CD4-positive, alpha-beta T cell treated with Interleukin-4 for 1 hour (primary cell): ENCODE results near the gene MYLK.

Experiments used
- DNase-seq, 2 donors: peaks; one replicate each; pipeline ENCODE4 v3.0.0-alpha.2; 2020 to 2022

Gene MYLK

DNA sequence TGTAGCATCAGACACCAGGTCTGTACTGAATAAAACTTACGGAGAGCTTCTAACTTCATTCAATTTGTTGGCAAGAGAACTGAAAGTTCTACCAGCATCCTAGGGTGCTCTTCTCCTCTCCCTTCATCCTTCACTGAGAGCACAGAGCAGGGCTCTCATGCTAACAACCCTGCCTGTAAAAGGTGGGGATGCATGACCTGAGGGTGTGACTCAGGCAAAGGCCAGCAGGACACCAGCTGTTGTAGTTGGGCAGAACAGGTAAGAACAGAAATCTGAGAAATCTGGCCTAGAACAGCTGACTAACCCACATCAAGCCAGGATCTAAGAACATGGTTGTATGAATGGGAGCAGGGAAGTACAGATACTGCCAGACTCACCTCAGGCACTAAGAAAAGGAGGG, 64.2 kb downstream of the MYLK start:
- DNase-seq = no peak

DNA sequence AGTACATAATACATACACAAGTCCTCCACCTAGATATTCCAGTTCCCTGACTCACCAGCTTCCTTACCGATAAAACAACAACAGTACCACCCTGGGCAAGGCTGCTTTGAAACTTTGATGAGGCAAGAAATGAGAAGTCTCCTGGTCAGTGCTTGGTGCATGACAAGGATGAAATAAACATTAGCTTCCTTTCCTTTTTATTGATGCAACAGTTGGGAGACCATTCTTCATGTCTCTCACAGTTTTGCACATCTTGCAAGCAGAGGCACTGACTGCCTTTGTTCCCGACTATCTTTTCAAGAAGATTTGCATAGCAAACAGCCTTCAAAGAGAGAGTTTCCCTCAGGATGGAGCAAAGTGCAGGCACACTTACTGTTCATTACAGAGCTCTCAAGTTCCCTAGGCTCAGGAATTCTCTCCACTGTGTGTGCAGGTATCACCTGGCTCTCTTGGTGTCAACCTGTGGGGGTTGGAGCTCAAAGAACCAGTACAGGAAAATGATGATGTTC, 65.2 kb downstream of the MYLK start:
- no peak for DNase-seq

DNA sequence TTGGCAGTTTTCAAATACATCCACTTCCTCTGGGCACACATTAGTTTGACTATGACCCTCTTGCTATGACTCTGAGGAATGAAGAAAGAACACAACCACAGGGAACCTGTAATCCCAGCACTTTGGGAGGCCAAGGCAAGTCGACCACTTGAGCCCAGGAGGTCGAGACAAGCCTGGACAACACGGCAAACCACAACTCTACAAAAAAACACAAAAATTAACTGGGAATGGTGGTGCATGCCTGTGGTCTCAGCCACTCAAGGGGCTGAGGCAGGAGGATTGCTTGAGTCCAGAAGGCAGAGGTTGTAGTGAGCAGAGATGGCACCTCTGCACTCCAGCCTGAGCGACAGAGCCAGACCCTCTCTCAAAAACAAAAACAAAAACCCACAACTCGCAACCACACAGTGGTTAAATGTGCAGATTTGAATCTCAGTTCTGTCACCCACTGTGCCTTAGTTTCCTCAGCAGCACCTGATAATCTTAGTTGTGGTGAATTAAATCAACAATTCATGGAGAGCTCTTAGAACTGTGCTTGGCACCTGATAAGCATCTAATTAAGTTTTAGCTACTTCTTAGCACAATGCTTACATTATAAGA, 65.7 kb downstream of the MYLK start:
- no peak for DNase-seq

DNA sequence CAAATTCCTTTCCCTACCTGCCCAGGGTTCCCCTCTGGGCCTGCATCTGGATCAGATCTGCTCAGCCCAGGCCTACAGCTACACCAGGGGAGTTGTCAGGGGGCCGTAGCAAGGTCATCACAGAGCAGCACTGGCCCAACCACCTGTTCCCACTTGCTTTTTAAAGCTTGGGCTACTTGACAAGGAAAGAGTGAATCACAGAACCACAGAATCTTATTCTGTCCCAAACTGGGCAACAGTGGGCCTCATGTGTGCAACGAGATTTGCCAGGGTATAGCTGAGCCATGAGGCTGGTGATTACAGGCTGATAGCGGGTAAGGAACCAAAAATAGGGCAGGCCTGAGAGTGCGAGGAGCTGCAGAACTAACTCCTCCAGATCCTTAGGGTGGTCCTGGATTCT, 66.7 kb downstream of the MYLK start:
- no peak for DNase-seq

DNA sequence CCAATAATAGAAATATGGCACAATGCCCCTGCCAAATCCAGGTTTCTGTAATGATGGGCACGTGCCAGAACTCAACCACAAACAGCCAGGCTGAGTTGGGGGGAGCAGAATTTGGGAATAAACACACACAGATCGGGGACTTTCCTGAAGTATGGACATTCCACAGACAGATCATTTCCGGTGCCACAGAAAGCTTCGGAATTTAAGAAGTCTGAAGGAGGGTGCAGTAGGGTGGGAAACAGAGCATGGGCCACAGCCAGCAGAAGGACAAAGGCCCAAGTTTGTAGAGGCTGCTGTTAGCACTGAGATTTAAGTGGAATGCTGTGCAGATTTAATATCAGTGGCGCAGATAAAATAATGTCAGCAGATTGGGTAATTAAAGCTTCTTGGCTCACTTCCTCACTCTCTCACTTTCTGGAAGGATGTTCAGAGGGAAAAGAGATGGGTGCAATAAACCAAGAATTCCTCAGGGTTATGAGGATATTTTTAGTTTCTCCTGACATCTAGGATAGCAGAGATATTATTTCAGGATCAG, 67.4 kb downstream of the MYLK start:
- DNase-seq = no peak

DNA sequence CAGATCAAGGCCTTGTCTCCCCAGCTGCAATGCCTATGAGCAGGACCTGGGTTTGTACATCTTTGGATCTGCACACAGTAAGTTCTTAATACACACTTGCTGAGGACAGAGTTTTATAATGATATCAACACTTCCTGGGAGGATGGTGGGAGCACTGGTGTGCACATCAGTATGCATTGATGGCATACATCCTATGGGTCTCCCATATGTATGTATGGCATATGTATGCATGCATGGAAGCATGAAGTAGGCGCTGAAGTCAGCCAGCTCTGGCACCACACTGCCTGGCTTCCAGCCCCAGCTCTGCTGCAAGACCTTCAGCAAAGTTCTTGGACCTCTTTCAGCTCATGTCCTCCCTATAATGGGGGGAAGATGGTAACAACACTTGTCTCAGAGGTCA, 68.2 kb downstream of the MYLK start:
- no peak for DNase-seq

DNA sequence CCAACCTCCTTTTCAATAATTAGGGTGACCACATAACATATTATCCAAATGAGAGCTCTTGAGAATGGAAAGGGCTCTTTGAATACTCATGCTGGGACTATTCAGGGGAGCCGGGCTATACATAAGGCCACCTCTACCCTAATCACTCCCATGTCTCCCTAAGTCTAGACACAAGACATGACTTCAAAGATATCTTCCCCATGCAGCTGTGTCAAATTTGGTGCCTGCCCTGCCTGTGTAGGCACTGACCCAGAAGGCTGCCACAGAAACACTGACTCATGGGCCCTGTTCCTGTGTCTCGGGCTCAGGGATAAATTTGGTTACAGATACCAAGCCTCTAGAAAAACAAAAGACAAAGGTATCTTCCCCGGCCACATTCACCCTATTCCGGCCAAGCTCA, 70.3 kb downstream of the MYLK start:
- no peak for DNase-seq

DNA sequence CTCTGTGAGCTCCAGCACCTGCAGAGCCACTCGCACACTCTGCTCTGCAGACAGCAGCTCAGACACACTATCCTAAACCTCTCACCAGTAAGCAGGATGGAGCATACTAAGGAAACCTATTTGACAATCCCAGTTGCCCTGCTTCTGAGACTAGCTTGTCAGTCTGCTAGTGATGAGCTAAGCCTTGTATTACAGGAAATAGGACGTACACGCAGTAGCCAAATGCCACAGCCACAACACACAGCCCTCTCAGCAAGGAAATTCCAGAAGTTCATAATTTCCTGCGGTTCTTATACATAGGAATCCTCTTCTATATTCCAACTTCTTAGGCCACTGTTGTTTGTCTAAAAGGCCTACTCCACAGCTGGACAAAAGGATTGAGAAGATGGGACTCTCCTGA, 74.5 kb downstream of the MYLK start:
- DNase-seq = no peak

DNA sequence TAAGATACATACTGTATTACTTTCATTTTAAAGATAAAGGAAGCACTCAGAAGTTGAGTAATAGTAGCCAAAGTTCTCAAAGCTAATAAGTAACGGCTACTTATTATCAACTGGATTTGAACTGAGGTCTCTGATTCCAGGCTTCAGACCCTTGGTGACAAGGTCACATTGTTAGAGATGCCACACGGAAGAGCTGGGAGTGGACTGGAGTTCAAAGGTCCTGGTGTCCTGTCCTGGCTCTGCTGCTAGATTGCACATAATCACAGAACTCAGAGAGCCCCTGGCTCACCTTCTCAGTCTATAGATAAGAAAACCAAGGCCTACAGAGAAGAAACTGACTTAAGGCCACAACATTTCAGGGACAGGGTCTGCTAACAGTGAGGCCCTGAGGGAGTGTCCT, 75.3 kb downstream of the MYLK start:
- DNase-seq = no peak

DNA sequence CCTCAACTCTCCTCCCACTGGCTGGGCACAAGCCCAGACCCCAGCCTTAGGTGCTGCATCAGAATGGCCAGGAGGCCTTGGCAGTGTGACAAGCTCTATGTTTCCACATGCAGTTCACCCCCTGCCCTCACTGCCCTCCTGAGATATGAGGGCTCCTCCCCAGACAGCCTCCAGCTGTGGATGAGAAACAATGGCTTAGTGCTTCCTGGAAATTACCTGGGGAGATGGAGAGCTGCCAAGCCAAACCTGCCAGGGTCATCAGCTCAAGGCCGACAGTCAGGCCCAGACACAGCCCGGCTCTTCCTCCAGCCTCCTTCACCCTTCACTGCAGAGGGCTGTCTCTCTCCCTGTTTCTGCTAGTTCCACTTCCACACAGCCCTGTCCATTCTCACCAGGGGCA, 76.3 kb downstream of the MYLK start:
- DNase-seq = no peak

DNA sequence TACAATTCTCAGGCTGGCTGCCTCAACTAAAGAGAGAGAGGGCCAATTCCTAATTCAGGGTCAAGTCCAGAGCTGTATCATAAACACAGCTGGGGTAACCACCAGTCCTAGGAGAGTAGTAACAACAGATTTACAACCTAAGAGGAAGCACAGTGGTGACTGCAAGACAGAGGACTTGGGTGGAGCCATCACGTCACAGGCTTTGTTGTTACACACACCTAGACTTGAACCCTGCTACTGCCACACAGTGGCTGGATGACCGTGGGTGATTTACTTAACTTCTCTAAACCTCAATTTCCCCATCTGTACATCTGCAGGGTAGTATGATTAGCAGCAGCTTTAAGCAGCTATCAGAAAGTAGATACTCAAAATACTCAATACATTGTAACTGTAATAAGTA, 78.6 kb downstream of the MYLK start:
- no peak for DNase-seq

DNA sequence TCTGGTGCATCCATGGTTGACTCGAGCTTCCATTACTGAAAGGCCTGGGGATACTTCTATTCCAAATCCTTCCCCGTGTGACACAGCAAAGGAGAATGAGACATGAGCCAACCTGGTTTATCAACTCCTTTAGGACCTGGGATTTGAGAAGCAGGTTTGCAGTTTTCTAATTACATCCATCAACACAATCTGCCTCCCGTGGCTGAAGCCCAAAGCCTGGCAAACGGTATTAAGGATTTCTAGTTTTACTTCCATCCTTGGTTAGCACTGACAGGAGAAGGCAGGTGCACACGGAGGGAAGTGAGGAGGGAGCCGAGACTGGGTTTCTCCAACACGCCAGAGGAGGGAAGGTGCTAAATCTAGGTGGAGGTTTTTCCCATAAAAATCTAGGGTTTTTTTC, 79.0 kb downstream of the MYLK start:
- no peak for DNase-seq

DNA sequence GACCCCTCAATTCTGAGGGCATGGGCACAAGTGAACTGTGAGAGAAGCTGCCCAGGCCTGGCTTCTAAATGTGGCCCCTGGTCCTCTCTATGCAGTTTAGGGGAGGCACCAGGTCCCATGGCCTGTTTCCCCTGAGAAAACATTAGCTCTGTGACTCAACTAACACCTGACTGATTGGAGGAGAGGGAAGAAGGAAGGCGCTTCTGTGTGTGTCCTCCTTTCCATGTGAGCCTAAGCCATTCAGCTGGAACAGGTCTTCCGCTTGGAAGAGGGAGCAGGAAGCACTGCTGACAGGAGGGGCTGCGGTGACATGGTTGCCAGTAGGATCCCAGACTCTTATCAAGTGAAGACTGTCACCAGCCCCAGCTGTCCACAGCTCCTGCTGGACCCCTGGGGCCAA, 79.5 kb downstream of the MYLK start:
- DNase-seq = no peak

DNA sequence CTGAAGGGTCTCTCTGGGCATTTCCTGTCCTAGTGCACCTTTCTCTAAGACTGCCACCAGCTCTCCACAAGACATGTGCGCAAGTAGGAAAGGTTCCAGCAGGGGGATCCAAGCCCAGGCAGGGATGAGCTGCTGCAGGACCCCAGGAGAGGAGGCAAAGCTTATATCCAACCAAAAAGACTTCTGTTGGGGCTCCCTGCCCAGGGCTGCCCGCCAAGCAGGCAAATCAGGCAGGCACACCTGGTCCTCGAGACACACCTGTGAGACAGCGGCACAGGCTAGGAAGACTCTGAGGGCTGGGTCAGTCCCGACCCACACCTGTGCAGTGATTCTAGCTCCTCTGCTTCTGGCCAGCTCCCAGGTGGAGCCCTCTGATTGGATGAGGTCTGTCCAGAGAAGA, 80.6 kb downstream of the MYLK start:
- no peak for DNase-seq

DNA sequence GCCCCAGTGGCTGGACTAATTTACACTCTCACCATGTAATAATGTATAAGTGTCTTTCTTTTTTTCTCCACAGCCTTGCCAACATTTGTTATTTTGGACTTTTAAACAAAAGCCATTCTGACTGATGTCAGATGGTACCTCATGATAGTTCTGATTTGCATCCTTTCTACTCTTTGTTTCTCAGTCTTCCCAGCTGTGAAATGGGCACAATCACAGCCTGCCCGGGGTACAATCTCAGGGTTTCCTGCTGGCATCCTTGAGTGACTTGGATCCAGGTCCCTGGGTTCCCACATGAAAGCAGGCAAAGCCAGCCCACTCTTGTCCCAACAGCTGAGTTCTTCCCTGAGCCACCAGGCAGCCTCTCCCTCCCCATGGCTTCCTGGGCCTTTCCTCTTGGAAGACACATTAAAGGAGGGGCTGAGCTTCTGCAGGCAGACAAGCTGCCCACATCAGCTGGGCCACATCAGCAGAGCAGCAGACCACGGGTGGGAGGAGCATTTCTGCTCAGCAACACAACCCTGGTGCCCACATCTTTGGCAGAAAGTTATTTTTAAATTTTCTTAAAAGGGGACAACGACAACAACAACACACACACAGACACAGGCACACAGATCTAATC, 82.0 kb downstream of the MYLK start:
- DNase-seq = no peak

DNA sequence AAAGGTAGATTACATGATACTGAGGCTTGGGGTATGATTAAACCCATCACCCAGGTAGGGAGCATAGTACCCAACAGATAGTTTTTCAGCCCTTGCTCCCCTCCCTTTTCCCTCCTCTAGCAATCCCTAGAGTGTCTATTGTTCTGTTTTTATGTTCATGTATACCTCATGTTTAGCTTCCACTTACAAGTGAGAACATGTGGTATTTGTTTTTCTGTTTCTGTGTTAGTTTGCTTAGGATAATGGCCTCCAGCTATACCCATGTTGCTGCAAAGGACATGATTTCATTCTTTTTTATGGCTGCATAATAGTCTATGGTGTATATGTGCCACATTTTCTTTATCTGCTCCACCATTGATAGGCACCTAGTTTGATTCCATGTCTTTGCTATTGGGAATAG, 82.7 kb downstream of the MYLK start:
- DNase-seq = no peak

DNA sequence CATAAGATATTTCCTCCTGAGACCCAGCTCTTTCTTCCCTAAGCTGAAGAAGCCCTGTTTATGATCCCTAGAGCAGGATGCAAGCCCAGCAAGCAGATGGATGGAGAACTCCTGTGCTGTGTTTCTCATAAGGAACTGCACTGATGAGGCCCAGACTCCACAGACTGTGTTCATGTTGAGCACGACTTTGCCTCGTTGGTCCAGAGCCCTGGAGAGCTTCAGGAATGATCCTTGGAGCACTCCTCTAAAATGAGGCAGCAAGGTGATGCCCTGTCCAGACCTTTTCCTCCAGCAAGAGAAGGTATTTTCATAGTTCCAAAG, 83.8 kb downstream of the MYLK start:
- DNase-seq = no peak

DNA sequence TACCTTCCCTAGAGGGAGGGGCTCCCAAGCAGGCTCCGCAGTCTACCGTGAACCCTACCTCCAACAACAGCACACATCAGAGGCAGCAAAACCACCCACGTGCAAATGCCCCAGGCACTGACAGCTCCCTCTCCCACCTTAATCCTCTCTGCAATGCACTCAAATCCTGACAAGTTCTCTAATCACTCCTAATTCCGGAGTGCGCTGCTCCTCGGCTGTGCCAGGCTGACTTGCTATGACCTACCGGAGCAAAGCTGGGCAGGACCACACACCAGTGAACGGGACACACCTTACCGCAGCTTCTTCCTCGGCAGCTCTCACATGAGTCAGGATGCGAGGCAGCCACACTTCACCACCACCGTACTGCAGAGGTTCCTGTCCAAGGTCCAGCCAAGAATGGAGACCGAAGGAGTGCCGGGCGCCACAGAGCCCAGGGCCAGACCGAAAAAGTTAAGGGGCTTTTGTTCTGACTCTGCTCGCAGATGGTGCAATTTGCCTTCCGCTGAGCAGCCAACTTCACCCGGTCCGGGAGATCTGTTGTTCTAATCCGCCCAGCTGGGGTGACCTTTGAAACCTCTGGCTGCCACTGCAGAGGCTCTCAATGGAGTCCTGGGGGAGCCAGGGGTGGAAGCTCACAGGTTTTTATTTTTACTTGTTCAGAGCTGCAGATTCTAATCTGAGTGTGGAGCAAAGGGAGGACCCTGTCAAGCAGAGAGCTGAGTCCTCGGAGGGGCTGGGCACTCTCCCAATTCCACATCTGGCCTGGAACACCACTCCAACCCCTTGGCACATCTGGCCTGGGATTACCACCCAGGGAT, 84.4 kb downstream of the MYLK start:
- no peak for DNase-seq

DNA sequence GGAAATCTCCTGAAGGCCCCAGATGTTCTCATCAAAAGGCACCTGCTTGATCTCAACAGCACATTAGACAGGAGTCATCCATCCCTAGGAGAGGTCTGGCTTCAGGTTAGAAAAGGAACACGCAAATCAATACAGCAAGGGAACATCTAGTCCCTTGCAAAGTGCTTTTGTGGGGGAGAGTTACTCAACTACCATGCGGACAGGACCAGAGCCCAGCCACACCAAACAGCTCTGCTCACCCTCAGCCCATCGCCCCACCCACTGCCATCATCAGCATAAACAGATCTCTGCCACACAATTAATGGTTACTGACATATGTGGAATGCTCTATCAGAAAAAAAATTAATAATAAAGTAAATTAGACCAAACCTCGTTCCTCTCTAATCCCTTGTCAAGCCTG, 85.6 kb downstream of the MYLK start:
- DNase-seq = no peak

DNA sequence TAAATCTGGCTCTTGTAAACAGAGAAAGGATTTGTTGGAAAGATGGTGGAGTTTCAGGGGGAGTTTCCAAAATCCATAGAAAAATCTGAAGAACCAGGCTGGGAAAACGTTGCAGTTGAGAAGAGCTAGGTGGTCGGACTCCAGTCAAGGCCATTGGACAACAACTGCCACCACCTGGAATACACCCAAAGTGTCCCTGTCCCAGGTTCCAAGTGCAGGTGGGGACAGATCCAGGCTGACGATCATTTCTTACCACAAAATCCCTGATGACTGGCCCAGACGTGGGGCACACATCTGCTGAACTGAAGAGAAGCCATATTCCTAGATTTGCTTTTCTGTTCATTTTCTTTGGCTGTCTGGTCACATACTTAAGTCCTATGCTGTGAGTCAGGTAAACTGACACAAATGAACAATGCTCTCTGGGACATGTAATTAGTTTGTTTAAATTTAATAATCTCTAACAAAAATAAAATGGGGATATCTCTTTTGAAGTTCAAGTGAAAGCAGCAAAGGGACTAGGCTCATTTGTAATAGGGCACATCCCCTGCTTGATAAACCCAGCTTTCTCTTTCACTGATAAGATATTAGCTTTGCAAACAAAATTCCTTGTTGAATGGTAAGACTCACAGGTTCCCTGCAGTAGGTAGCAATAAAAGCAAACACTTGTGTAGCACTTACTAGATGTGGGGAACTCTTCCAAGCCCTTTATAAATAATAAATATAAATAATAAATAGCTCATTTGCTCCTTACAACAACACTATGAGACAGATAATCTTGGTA, 88.5 kb downstream of the MYLK start:
- no peak for DNase-seq

DNA sequence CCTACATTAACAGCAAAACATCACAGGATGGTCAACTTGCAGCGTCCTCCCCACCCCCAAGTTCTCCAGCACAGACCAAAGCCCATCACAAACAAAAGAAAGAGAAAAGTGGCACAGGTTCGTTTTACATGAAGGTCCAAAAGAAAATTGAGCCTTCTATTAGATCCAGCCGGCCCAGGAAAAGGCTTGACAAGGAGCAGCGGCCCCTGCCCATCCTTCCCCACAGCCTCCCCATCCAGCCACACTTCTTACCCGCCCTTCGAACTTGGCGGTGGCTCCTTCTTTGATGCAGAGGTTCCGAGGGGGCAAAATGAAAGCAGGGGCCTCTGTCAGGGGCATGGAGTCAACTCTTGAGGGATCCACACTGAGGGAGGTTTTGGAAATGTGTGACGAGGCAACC, 90.7 kb downstream of the MYLK start:
- no peak for DNase-seq

DNA sequence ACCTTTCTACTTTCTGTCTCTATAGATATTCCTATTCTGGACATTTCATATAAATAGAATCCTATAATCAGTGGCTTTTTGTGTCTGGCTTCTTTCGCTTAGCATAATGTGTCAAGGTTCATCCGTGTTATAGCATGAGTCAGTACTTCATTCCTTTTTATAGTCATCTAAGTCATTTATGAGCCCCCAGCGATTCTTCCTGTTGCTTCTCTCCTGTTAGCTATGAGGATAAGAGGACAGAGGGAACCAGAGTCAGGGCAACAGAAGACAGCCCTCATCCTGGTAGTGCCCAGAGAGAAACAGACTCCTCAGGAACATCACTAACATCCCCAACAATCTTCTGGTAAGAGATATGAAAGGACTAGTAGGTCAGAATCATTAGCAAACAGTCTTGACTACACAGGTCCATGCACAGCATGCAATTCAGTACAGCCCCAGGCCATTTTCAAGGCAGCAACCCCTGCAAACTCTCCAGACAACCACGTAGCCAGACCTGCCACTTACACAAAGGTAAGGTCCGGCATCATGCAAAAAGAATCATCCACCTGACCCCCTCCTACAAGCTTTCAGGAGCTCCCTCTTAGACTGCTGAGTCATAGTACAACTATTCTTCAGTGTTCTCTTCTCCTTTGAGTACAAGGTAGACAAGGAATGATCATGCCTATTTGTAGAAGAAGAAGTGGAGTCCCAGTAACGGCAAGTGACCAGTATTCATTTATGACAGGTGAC, 91.5 kb downstream of the MYLK start:
- DNase-seq = no peak

DNA sequence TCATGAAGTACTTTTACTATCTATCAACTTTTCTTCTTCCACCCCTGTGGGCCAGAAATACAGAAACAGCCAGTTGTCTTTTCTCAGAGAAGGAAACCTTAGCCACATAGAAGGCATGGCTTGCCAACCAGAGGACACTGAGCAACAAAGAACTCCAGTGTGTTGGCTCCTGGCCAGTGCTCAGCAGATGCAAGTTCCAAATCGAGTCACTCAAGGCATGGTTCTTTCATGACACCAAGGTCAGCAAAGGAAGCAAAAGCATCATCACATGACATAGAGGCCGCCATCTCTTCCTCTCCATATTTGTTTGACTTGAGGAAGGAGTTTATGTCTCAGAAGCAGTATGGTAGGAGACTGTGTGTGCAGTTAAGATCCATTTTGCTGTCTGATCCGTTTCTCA, 92.2 kb downstream of the MYLK start:
- no peak for DNase-seq
